ENCODE measurements around the gene CNTRL.

- TF ChIP-seq CTCF (IDR thresholded peaks at IDR 0.05 in 2 of 3, conservative IDR thresholded peaks at IDR 0.05 in 1 of 3; ENCODE audit: borderline replicate concordance in 1 of 3, insufficient read depth in 1 of 3, low read depth in 2 of 3, low read length in 2 of 3) = no peak
- no peak for TF ChIP-seq MAX (IDR thresholded peaks at IDR 0.05)
- TF ChIP-seq POLR2A (IDR thresholded peaks at IDR 0.05; ENCODE audit: borderline replicate concordance, extremely low read depth, insufficient read depth, insufficient read length) = no peak
- TF ChIP-seq TCF7L2 (IDR thresholded peaks at IDR 0.05; ENCODE audit: borderline replicate concordance, extremely low read depth, insufficient read depth, insufficient read length) = no peak
- no peak for TF ChIP-seq EZH2phosphoT487 (IDR thresholded peaks at IDR 0.05; ENCODE audit: borderline replicate concordance)
- no peak for TF ChIP-seq RAD21 (IDR thresholded peaks at IDR 0.05; ENCODE audit: low read depth)
Measured at GRCh38 chr9:121189660-121190059, 114.9 kb downstream of the CNTRL start.
